AG09319 (cell line): ENCODE data around the gene LRRC26.
A peak's percentile ranks its signal among the peaks of the same experiment; 100 is the strongest.

Experiments
- DNase-seq: peaks from one replicate; pipeline ENCODE4 v3.0.0-alpha.2; 2010; ENCODE audit warnings: low read depth; ENCODE audit errors: extremely low read depth
- CTCF ChIP-seq: IDR thresholded peaks from 2 replicates; pipeline ENCODE4 v1.5.1; 2011; ENCODE audit warnings: low read depth, mild to moderate bottlenecking, inconsistent platforms, low read length, moderate library complexity

Gene LRRC26

GRCh38 chr9:137191245-137191644 is 21.4 kb upstream of the LRRC26 start:
- DNase-seq, result no peak
- TF ChIP-seq CTCF, result no peak

- no peak for DNase-seq
- no peak for TF ChIP-seq CTCF
Observed at GRCh38 chr9:137190315-137190856, 20.5 kb upstream of the LRRC26 start.

- TF ChIP-seq CTCF, result no peak
- no peak for DNase-seq
Observed at GRCh38 chr9:137189297-137190295, 19.7 kb upstream of the LRRC26 start.

- peak; percentile 78 for DNase-seq
- peak; percentile 47 for TF ChIP-seq CTCF
Observed at GRCh38 chr9:137188490-137189296, 18.8 kb upstream of the LRRC26 start, which contains the start of the genes ANAPC2 and SSNA1. Gene ANAPC2 (minus strand): TSS chr9:137188560. CDS start chr9:137188532, 28 bp downstream. Gene SSNA1 (plus strand): TSS chr9:137188676. CDS start chr9:137188727, 51 bp downstream.

- TF ChIP-seq CTCF, result no peak
- no peak for DNase-seq
Observed at GRCh38 chr9:137188086-137188489, 18.2 kb upstream of the LRRC26 start.

- TF ChIP-seq CTCF, result no peak
Observed at GRCh38 chr9:137187386-137187785, 17.5 kb upstream of the LRRC26 start.

More at GRCh38 chr9:137187386-137187785, 17.5 kb upstream of the LRRC26 start:
- DNase-seq, result no peak
